GM21367 (cell line): ENCODE measurements around the gene STYX.
"Not testable (repeated sequence)": the region's sequence is repeated elsewhere in the genome, so short reads cannot be mapped to it uniquely, and the experiment has no call there.

ENCODE experiments used
- ATAC-seq: cut with Tn5 transposase; IDR thresholded peaks from one replicate; pipeline ENCODE4 v1.9.1; 2021; ENCODE audit not compliant: unreplicated experiment

The STYX gene

DNA sequence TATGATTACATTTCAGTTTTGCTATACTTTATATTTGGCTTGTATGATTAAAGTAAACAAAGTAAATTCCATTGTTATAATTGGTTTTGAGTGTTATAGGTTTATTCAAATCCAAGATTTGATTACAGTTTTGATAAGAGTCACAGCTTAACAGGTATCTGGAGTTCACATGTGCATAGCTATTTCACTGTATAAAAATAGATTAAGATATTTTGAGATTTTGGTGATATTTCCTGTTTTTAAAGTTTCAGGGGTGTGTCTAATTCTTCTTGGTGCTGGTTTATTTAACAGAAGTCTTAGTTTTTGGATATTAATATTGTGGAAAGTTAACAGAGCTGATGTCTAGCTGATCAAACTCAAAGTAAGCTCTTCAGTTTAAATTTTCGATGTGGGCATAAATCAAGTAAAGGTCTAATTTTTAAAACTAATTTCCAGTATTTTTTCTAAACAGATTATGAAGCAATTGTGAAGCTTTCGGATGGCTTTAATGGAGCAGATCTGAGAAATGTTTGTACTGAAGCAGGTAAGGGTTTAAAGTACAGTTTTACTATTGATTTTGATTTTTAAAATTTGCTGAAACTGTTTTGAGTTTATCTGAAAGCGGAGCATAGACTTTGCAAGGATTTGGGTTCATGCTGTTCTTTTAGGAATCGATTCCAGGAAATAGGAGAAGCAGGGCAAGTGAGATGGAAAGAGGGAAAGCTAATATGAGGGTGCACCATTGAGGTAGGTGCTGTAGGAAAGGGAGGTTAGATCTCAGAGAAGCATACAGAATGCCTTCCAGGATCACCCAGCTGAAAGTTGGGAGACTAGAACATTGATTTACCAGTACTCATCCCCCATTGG, 6.2 kb upstream of the STYX start:
- ATAC-seq = no peak

DNA sequence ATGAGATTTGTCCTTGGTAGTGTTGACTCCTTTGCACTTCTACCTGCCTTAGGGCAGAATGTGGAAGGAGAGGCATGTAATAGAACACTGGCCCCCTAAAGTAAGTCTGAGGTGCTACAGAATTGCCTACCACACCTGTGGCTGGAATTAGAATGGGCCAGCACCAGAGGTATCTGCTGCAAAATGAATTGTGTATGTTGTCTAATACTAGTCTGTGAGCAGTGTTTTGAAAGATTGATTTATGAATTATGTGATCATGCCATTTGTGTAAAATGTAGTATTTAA, 5.7 kb upstream of the STYX start:
- ATAC-seq = no peak

DNA sequence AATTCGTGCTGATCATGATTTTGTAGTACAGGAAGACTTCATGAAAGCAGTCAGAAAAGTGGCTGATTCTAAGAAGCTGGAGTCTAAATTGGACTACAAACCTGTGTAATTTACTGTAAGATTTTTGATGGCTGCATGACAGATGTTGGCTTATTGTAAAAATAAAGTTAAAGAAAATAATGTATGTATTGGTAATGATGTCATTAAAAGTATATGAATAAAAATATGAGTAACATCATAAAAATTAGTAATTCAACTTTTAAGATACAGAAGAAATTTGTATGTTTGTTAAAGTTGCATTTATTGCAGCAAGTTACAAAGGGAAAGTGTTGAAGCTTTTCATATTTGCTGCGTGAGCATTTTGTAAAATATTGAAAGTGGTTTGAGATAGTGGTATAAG, 2.5 kb upstream of the STYX start:
- ATAC-seq = not testable (repeated sequence)

DNA sequence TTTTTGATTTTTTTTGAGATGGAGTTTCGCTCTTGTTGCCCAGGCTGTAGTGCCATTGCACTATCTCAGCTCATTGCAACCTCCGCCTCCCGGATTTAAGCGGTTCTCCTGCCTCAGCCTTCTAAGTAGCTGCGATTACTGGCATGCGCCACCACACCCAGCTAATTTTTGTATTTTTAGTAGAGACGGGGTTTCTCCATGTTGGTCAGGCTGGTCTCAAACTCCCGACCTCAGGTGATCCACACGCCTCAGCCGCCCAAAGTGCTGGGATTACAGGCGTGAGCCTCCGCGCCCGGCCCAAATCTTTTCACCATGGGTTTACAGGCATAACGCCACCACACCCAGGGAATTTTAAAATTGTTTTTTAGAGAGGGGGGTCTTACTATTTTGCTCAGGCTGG, 931 bp upstream of the STYX start:
- not testable (repeated sequence) for ATAC-seq

DNA sequence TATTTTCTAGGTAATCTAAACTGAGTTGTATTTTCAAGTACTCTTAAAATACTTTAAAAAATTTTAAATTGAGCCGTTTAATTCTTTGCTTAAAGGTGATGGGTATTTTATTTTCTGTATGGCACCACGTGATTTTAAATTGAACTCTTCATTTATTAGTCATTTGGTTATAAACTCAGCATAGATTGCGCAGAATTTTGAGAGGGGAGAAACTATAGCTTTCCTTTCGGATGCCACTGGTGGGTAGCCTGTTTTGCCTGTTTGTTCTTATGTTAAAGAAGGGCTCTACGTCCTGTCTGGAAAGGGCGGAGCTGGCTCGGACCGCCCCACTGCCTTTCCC, 411 bp upstream of the STYX start:
- no peak for ATAC-seq

DNA sequence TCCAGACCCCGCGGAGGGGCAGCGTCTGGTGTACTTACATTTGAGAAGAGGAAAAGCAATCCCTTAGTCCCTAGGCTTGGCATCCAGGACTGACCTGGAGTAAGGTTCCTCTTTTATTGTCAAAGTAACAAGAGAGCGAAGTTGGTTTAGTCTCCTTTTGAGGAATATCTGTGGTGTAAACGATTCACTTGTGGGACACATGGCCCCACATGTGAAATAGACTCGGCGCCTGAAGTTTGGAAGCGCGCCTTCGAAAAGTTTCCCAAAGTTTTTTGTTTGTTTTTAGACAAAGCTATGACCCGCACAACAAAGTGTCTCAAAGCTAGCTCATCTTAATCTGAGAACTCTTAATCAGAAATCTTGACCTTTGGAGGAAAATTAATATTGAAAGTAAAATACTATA, 744 bp downstream of the STYX start:
- ATAC-seq = no peak

DNA sequence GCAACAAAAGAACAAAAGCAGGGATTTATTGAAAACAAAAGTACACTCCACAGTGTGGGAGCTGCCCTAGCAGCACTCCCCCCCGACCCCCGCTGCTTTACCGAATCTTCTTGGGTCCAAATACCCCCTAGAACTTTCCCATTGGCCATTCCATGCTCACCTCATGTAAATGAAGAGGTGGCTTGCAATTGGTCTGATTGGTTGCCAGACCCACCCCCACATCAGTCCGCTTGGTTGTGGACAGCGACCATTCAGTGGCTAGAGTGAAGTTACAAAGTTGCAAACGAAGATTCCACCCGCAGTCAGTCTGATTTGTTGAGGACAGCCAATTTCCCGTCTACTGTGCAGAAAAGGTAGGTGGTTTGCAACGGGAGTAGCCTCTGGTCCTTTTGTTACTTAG, 3.9 kb downstream of the STYX start:
- no peak for ATAC-seq

DNA sequence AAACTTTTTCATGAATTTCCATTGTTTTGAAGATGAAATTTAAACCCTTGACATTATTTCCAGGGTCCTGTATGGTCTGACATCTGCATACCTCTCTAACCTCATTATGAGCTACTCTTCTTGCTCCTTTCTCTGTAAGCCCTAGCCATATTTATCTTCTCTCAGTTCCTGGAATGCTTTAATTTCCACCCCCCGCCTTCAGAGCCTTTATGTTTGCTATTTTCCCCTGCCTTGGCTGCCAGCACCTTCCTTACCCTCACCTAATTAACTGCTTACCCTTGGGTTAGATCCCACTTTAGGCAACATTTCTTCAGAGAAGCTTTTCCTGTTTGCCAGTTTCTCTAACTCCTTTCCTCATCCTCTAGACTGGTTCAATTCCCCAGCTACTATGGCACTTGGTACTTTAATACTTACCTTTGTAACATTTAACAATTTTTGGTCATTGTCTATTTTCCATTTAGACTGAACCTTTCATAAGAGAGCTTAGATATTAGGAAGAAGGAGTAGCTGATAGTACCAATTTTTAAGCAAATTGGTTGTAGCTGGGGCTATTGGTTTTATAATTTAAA, 6.0 kb downstream of the STYX start:
- no peak for ATAC-seq

DNA sequence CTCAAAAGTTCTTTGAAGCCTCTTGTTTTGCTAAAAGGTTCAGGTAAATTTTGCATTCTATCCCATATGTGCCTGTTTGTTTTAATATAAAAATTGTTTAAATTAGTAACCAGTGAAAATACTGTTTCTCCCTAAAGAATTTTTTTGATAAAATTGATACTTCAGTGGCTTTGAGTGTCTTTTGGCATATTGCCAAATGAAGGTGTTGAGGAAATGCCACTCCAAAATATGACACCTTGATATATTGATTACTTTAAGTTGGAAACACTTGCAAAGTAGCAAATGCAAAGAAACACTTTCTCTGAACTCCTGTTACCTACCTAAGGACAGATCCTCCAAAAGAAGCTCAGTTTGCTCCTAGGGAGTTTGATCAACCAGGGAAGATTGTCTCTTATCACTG, 8.4 kb downstream of the STYX start:
- no peak for ATAC-seq

DNA sequence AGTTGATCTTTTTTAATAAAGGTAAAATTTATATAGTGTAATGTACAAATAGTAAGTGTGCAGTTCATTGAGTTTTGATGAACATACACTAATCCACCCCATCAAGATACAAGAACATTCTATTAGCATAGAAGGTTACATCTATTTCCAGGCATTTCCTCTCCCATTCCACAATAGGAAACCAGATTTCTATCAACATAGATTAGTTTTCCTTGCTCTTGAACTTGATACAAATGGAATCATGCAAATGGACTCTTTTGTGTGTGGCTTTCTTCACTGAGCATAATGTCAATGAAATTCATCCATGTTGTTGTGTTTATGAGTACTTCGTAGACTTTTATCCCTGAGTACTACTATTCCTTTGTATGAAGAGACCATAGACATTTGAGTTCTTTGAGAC, 10.8 kb downstream of the STYX start:
- no peak for ATAC-seq

DNA sequence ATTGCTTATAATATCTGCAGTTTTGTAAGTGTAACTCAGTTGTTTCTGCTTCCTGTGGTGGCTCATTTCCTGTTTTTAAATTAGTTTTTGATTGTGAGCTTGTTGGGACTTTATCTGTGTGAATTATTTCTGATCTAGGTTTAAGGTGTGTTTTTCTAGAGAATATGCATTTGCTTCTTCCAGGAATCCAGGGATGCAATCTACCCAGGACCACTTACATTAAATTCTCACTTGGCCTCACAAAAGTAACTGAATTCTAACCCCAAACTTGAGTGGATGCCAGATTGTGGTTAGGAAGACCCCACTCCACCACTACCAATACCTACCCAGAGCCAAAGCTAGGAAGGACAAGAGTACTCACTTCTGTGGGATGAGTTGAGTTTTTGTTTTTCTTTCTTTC, 11.9 kb downstream of the STYX start:
- no peak for ATAC-seq

DNA sequence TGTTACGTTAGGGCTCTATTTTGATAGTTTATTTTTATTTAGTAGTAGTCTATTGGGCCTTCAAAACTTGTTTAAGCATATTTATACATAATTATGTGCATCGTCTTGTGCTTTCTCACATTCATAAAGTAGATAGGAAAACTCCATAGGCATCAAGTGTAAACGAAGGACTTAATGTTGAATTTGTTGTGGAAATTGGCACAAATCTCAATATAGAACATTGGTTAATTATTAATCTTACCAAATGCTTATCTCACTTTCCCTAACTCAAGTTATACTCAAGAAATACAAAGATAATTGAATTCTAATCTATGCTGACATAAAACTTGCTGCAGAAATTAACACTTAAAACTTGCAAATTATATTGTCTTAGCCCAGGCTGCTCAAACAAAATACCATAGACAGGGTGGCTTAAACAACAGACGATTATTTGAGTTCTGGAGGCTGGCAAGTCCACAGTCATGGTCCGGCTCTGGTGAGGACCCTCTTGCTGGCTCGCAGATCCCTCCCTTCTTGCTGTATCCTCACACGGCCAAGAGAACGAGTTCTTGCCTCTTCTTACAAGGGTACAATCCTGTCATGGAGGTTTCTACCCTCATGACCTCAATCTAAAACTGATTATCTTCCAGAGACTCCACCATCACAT, 18.8 kb downstream of the STYX start:
- no peak for ATAC-seq

DNA sequence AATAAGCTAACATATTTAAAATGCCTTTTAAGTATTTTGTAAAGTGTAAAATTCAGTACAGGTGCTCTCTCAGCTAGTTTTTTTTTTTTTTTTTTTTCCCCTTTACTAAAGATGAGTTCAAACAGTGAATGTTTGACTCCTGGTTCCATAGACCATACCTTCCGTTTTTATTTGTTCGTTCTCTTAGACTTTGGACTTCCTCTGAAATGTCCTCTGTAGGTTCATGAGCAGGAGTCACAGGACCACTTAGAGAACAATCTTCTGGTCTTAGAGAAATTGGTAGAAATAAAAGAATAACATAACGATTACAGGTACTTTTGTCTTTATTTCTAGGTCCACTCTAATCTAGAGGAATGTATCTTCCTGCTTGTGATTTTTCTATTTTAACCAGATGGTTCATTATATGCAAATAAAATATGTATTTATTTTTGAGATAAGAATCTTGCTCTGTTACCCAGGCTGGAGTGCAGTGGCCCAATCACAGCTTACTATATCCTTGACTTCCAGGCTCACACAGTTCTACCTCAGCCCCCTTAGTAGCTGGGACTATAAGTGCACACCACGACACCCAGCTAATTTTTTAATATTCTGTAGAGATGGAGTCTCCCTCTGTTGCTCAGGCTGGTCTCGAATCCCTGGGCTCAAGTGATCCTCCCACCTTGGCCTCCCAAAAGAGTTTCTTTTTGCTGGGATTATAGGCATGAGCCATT, 25.8 kb downstream of the STYX start:
- ATAC-seq = no peak

DNA sequence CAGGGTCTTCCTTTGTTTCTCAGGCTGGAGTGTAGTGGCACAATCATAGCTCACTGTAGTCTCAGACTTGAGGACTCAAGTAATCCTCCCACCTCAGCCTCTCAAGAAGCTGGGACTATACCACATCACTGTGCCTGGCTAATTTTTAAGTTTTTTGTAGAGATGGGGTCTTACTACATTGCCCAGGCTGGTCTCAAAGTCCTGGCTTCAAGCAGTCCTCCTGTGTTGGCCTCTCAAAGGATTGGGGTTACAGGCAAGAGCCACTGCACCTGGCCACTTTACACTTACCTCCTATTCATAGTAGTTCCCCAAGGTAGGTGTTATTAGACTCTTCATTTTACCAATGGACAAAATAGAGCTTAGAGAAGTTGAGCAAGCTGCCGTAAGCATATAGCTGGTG, 29.2 kb downstream of the STYX start:
- no peak for ATAC-seq

DNA sequence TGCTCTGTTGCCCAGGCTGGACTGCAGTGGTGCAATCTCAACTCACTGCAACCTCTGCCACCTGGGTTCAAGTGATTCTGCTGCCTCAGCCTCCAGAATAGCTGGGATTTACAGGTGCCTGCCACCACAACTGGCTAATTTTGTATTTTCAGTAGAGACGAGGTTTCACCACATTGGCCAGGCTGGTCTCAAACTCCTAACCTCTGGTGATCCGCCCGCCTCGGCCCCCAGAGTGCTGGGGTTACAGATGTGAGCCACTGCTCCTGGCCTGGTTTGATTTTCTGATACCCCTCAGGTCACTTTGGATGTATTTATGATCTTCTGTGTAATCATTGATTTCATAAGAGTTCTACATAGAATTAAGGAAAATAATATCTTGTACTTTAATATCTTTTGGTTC, 33.0 kb downstream of the STYX start:
- ATAC-seq = not testable (repeated sequence)

DNA sequence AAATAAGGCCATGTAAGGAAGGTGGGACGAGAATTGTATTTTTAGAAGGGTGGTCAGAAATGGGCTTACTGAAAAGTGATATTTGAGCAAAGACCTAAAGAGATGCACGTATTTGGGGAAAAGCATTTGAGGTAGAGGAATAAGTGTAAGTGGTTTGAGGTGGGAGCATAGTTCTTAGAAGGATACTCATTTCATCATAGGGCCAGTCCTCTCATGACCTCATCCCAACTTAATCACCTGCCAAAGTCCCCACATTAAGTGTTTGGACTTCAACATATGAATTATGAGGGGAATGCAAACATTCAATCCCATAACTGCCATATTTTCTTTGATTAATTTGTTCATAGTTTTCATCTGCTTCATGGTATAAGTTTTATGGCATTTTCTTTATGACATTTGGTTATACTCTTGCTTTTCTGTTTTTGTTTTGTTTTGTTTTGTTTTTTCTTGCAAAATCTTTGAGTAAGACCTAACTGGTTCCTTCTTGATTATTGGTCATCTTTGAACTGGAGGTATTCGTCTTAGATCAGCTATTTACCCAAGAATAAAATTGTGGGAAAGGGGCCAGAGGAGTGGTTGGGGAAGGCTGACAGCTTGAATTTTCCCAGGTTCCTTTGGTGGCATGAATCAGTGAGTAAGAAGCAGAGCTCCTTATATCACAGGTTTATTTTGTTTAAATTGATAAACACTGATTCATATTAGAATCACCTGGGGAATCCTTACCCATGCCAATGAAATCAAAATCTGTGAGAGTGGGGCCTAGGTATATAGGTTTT, 37.3 kb downstream of the STYX start:
- no peak for ATAC-seq

DNA sequence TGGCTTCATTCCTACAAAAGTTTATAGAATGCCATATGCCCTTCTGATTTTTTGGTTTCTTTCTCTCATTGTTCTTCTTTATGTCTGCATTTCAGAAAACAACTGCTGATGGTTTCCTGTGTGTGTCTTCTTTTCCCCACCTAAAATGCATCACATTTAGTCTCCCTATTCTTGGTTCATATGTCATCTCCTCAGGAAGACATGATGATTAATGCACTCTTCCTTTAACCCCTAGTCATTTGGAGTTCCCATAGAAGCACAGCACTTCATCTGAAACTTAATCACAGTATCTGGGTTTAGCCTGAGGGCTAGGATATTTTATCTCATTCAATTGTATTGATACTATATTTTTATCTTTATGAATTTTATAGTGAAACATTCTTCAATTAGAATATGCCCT, 39.9 kb downstream of the STYX start:
- ATAC-seq = no peak

DNA sequence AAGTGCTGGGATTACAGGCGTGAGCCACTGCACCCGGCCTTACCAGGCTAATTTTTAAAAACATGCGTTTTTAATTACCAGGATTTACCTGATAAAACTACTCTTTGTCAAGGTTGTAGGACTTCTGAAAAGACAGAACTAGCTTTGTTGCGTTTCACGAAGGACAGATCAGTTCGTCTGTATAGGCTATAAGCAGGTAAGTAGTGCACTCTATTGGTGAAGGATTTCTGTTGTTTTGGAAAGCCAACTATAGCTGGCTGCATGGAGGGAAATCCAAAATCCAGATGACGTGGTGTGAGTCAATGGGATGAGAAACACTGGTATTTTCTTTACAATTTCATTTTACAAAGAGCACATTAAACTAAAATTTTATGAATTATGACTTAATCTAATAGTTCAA, 46.9 kb downstream of the STYX start:
- ATAC-seq = no peak

DNA sequence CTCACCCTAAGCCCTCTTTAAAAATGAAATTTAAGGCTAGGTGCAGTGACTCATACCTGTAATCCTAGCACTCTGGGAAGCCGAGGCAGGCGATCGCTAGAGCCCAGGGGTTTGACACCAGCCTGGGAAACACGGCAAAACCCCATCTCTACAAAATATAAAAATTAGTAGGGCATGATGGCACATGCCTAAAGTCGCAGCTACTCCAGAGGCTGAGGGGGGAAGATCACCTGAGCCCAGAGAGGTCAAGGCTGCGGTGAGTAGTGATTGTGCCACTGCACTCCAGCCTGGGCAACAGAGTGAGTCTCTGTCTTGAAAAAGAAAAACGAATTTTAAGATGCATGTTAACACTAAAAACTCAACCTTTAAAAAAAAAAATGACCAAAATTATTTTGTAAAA, 48.7 kb downstream of the STYX start:
- no peak for ATAC-seq

DNA sequence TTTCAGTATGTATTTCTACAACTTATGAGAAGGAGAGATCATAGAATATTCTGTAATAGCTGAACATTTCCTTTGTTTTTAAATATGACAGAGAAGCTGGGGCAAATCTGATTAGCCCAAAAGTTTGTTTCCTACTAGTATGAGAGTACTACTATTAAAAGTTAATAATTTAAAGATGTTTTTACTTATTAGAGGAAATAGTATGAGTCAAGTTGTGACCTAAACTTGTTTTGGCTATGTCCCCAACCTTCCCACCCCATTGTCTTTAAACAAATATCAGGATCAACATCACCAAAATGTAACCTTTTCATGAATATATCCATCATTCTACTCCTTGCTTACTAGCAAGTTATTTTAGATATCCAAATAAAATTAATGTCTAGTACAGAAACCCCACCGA, 50.9 kb downstream of the STYX start:
- ATAC-seq = no peak

DNA sequence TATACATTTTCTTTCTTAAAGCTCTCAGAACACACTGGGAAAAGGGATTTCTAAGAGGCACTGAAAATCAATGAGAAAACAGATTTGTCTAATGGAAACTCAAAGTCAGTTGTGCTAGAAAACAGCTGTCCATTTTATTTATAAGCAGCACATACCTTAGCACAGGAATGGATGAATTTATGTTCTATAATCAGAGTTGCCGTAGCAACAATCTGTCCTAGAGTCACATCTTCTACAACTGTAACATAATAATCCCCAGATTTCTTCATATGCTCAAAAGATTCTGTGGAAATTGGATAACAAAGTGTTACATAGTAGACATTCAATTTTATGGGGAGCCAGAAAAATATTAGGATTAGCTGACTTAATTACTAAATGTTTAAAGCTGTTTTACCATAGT, 51.7 kb downstream of the STYX start:
- no peak for ATAC-seq
